RWPE2 (cell line): ENCODE measurements around the gene GMCL2.

Source experiments
- ATAC-seq: fragments of 200-7000 bp; cut with Tn5 transposase; 3 replicates; pipeline ENCODE4 v1.9.1; 2021; ENCODE audit warnings: low read depth
- DNase-seq: peaks from one replicate; pipeline ENCODE4 v3.0.0-alpha.2; 2020; ENCODE audit warnings: low spot score
- H3K27ac ChIP-seq: fragments of 450-650 bp; 2 replicates; pipeline ENCODE4 v1.5.1; 2017; ENCODE audit warnings: mild to moderate bottlenecking; ENCODE audit not compliant: poor library complexity, severe bottlenecking
- H3K27me3 ChIP-seq: fragments of 250-450 bp; sonication (Bioruptor Pico); 2 replicates; pipeline ENCODE4 v1.5.1; 2021; ENCODE audit warnings: mild to moderate bottlenecking, moderate library complexity; ENCODE audit not compliant: insufficient read depth, poor library complexity, severe bottlenecking
- H3K36me3 ChIP-seq: fragments of 250-450 bp; sonication (Bioruptor Pico); 2 replicates; pipeline ENCODE4 v1.5.1; 2020; ENCODE audit warnings: low read depth, mild to moderate bottlenecking, moderate library complexity
- H3K4me1 ChIP-seq: fragments of 250-450 bp; sonication (Bioruptor Pico); 2 replicates; pipeline ENCODE4 v1.5.1; 2021; ENCODE audit warnings: mild to moderate bottlenecking, moderate library complexity; ENCODE audit not compliant: insufficient read depth, poor library complexity, severe bottlenecking
- H3K4me3 ChIP-seq: fragments of 250-450 bp; sonication (Bioruptor Pico); 2 replicates; pipeline ENCODE4 v1.5.1; 2021; ENCODE audit warnings: mild to moderate bottlenecking, moderate library complexity; ENCODE audit not compliant: severe bottlenecking
- H3K9me3 ChIP-seq: fragments of 250-450 bp; sonication (Bioruptor Pico); 2 replicates; pipeline ENCODE4 v1.5.1; 2021; ENCODE audit warnings: mild to moderate bottlenecking, moderate library complexity; ENCODE audit not compliant: severe bottlenecking
- CTCF ChIP-seq: fragments of 450-650 bp; IDR thresholded peaks from one replicate; pipeline ENCODE4 v1.5.1; 2017; ENCODE audit warnings: mild to moderate bottlenecking, moderate library complexity; ENCODE audit not compliant: poor library complexity, severe bottlenecking

The GMCL2 gene

DNA sequence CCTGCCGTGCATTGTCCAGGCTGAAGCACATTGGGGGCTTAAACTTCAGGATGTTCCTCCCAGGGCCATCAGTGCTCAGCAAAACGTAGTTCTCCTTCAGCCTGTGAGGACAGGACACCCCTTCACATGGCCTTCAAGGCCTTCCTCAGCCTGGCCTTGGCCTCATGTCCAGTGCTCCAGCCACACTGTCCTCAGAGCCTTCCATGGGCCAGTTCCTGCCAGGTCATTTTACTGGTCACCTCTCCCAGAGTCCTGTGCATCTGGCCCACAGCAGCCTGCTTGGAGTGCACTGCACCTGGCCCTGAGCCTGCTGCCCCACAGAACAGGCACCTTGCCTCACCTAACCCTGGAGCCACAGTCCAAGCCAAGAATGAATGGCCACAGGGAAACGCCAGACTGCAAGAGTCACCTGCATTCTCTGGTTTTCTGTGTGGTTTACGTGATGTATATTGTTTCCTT lies 25.9 kb upstream of the GMCL2 start:
- H3K4me1 ChIP-seq = no peaks in the 10 kb centered on the region
- H3K4me3 ChIP-seq = no peak overlapping the region
- H3K27me3 ChIP-seq = no peaks in the 10 kb centered on the region
- H3K36me3 ChIP-seq = peaks cover 94% of the 10 kb centered on the region
- 0 out of 3 replicates have a peak, but pooled peaks have one; percentile 1 for ATAC-seq
- no peak overlapping the region for H3K27ac ChIP-seq
- H3K9me3 ChIP-seq = no peaks in the 10 kb centered on the region
- no peak for DNase-seq
- no peak for TF ChIP-seq CTCF

GRCh38 chr5:178212241-178213002 lies 25.3 kb upstream of the GMCL2 start:
- Histone ChIP-seq H3K9me3 (no peaks in the 10 kb centered on the region), H3K4me3 (no peak overlapping the region), H3K27me3 (no peaks in the 10 kb centered on the region), H3K27ac (no peak overlapping the region), H3K36me3 (peaks cover 100% of the 10 kb centered on the region), H3K4me1 (no peaks in the 10 kb centered on the region)
- ATAC-seq (peak; percentile 2; the same call in 1 of the 3 replicates), DNase-seq (no peak)
- no peak for TF ChIP-seq CTCF

- Histone ChIP-seq H3K4me1 (peaks cover 3% of the 10 kb centered on the region), H3K4me3 (no peak overlapping the region), H3K9me3 (no peaks in the 10 kb centered on the region), H3K36me3 (peaks cover 100% of the 10 kb centered on the region), H3K27me3 (no peaks in the 10 kb centered on the region), H3K27ac (no peak overlapping the region)
- TF ChIP-seq CTCF = no peak
- DNase-seq (no peak), ATAC-seq (peak; percentile 2)
Measured at GRCh38 chr5:178211095-178212048, 24.2 kb upstream of the GMCL2 start.

- Histone ChIP-seq H3K27ac (no peak overlapping the region), H3K27me3 (no peaks in the 10 kb centered on the region), H3K36me3 (peaks cover 100% of the 10 kb centered on the region), H3K4me3 (no peak overlapping the region), H3K9me3 (no peaks in the 10 kb centered on the region), H3K4me1 (peaks cover 9% of the 10 kb centered on the region)
- DNase-seq (no peak), ATAC-seq (no peak)
- TF ChIP-seq CTCF = no peak
Measured at GRCh38 chr5:178210686-178211085, 23.5 kb upstream of the GMCL2 start.
